Islet of Langerhans (tissue), 1 donor: ENCODE data around the gene NEDD9.

Source experiments
- FAIRE-seq: peaks from one replicate; lab custom pipeline; 2011; peaks lifted over from hg19 to GRCh38; lab: Jason Lieb, UNC

Gene NEDD9

DNA sequence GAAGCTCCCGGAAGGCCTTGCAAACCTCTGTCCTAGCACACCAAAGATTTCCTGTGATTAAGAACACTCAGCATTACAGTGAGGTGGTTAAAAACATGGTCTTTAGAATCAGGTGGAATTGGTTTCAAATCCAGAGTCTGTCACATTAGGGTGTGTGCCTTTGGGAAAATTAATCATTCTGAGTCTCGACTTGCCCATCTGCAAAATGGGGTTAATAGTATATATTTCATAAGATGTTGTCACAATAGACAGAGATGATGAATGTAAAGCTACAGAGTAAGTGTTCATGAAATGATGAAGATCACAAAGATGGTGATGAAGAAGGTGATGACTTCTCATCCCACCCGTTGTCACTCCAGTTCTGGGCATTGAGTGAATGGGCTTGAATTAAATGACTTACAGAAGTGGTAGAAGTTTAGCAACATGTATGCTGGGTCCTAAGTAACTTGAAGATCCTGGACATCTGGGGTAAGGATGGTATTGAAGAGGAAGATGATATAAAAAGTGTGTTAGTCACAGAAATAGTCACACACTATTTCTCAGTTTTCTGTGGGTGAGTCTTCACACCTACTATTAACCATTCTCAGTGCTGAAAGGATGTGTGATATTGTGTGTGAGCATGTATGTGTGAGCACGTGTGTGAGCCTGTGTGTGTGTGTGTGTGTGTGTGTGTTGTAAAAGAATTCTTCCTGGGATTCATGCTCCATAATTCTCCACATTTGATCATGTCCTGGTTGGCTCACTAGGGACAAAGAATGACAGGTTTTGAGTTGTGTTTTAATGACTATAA is 28.0 kb upstream of the NEDD9 start:
- no peak for FAIRE-seq

DNA sequence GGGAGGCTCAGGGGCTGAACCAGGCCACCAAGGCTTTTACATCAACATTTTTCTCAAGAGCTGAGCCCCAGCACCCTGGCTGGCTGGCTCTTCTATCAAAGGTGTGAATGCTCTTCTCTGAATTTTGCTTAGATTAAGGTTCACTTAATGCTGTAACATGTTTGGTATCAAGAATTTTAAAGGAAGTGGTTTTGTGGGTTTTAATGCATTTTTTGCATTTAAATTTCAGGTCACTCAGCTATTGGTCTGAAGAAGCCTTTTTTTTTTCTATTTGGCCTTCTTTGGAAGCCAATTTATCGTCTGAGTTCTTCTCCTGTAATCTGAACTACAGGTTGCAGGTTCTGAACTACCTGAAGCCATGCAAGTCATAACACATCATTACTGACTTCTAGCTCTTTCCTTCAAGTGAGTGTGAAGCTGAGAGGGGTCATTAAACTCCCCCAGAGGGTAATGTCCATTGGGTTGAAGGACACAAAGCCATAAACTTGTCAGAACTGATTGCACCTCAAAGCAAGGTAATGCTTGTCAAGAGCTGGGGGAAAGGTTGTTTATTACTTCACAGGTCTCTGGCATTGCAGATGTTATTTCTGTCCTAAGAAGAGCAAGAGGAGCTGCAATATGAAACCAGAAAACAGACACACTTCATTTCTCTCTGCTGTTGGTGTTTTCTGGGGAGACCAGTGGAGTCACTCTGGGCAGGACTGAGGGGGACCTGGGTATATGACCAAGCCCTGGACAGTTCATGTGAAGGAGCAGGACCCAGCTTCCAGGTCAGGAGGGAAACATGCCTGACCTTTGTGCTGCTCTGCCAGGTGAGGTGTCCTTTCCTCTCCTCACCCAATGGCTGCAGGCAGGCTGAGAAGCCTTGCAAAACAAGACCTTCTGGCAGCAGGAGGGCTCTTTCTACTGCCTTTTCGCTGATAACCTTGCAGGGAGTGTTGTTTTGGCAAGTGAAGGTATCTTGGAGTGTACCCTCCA is 26.1 kb upstream of the NEDD9 start:
- FAIRE-seq = no peak

DNA sequence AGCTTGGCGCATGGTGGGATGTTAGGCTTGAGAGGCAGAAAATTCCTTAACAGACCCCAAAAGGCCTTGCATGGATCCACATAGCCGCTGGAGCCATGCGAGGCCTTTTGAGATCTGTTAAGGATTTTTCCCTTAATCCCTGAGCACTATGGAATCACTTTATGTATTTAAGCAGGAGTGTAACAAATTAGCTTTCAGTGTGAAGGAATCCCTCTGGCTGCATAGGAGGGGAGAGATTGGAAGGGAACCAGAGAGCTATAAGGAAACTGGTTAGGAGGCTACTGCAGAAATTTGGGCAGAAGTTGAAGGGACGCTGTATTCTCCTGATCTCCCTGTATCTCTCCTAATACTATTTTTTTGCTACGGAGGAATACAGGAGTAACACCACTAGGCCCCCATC is 23.1 kb upstream of the NEDD9 start:
- FAIRE-seq = no peak

DNA sequence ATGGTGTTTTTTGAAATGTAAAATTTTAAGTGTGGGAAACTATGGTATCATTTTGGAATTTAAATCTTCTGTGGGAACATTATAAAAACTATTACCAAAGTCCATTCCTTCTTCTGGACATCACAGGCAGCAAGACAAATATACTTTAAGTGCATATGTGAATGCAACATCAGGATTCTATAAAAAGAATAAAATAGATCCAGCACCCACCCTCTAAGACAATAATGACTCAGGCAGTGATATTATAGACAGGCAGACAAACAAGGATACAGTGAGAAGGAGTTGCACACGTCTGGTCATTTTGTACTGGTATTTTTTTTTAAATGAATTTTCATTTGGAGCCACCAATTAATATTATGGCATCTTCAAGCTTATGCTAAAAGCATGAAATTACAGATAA is 21.1 kb upstream of the NEDD9 start:
- FAIRE-seq = no peak

DNA sequence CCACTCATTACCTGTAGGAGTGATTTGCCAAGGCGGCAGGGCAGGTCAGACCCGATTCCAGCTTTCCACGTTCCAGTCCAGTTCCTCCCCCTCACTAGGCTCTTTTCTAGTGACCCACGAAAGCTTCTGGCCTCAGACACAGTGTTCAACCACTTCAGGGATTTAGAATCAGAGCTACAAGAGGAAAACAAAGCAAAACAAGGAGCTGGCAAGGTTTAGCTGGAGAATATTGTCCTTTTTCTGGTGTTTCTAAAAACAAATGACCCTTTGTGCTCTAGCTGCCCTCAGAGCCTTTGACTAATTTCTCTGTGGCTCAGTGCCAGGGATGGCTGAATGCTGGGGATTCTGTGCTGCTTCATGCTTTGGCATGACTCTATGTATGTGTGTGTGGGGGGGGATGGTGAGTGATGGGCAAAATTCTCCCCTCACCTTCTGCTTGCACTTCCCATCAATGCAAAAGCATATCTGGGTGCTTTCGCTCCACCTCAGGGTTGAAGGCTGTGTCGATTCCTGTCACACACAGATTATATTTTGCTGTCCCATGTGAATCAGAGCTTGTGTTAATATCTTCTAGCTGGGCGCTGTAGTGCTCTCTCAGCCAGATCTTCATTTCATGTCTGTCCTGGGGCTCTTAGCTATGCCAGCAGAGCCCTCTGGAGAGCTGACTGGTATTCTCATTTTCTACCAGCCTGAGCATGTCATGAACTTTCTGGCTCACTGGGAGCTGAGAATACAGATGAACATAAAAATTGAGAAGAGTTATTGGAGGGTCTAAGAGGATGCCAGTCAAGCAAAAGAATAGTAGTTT is 19.3 kb upstream of the NEDD9 start:
- no peak for FAIRE-seq

DNA sequence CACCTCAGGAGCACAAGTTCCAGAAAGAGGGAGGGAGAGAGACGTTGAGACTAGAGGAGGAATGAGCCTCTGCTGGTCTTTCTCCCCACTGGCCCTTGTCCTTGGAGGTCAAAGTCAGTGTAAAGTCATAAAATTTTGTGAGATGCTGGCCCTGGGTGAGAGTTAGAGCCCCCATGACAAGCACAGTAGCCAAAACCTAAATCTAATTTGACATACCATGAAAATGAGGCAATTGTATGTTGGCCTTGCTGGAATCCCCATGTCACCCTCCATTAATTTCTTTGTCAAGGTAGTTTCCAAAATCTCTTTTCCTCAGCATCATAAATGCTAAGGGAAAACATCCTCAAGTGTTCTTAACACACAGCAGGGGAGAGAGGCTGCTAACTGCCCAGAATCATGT is 17.6 kb upstream of the NEDD9 start:
- FAIRE-seq = no peak

DNA sequence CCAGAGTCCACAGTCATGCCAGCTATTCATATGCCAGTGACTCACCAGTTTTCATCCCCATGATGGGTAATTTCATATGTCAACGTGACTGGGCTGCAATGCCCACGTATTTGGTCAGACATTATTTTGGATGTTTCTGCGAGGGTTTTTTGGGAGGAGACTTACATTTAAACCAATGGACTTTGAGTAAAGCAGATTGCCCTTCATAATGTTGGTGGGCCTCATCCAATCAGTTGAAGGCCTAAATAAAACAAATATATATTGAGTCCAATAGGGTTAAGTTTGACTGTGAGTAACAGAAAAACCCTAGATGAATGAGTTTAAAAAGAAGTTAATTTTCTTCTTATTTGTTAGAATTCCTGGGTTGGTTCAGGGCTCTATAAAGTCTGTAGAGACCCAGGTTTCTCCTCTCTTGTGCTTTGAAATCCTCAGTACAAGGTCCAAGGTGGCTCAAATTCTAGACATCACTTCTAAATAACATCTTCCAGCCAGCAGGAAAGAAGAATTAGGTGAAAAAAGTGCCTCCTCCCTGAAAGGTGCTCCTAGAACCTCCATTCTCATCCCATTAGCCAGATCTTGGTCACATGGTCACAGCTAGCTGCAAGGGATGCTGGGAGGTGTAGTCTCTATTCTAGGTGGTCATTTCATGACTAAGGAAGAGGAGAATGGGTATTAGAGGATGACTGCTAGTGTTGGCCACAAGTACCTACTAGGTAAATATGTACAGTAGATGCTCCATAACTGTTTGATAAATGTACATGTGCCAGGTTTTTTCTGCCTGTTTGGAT is 16.7 kb upstream of the NEDD9 start:
- FAIRE-seq = no peak

DNA sequence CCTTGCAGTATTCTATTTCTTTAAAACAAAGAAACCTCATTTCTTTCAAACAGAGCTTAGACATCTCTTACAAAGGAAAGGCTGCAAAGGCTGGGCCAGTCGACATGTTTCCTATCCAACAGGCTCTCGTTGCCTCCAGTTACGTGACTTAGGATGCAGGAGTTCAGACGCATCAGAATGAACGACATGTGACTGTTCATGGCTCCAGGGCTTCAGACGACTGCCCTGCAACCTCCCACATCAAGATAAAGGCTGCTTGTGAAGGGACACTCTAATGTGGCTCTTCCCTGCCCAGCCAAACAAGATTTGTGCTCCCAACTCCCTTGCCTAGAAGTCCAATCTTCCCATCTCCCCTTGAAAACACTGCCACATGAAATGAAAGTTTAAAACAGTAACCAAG is 14.3 kb upstream of the NEDD9 start:
- FAIRE-seq = no peak

DNA sequence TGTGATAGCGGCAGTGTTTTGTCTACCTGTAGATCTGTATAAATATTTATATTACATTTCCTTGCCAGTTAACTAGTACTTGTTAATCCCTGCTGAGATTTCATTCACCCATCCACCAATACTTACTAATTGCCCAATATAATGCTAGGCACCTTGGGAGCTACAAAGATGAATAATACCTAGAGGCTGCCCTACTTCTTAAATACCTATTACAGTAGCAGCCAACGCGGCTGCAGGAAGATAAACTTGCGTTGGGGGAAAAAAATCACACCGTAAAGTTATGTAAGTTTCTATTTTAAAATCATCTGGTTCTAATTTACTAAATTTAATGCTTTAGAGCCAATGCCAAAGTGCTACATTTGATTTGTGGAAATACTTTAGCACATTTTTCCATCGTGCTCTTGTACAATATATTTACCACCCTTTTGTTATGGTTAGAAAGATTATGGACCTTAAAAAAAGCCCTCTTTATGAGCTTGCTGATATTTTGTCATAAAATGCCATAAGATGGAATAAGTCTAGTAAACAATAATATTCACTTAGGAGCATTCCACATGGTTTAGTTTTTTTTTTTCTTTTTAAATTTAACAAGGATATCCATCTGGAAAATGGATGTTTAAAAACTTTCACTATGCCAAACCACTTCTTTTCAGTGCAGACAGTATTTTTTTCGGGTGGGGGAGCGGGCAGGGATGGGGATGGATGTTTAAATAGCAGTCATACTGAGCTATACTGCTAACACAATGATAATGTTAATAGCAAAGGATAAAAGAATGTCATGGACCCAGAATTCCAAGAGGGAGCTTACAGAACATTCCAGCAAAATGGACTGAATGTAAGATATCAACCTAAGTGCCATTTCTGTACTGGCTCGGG is 13.2 kb upstream of the NEDD9 start:
- no peak for FAIRE-seq

DNA sequence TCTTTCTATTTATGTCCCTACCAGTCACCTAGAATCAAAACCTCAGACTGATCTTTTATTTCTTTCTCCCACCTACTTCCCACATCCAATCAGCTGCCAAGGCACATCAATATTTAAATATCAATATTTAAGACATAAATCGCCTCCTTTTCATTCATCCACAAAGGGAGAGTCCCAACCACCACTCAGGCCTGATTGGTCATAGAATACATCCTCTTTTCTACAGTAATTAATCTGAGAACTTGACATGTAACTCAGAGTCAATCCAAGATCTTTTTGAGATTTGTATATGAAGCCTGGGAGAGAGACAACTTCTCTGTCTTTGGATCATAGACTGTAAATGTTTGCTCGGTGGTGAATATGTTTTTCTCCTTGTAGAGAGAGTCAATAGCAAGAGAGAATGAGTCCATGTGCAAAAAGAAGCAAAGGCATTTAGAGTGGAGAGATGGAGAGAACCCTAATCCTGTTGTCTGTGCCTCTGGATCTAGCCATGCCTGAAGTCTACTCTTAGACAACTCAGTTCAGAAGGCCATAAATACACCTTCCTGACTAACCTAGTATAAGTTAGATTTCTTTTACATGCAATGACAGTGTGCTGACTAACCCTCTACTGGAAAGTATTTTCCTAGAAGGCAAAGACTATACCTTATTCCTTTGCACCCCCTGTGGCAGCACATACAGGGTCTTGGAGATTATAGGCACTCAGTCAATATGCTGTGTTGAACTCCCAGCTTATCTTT is 12.1 kb upstream of the NEDD9 start:
- FAIRE-seq = no peak

DNA sequence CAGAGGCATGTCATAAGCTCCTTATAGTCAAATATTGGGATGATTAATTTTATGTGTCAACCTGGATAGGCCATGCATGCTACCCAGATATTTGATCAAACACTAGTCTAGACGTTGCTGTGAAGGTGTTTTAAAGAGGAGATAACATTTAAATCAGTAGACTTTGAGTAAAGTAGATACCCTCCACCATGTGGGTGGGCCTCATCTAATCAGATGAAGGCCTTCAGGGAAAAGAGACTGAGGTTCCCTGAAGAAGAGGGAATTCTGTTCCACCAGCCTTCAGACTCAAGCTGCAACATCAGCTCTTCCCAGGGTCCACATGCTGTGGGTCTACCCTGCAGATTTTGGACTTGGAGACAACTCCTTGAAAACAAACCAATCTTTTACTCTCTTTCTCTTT is 11.4 kb upstream of the NEDD9 start:
- FAIRE-seq = no peak

DNA sequence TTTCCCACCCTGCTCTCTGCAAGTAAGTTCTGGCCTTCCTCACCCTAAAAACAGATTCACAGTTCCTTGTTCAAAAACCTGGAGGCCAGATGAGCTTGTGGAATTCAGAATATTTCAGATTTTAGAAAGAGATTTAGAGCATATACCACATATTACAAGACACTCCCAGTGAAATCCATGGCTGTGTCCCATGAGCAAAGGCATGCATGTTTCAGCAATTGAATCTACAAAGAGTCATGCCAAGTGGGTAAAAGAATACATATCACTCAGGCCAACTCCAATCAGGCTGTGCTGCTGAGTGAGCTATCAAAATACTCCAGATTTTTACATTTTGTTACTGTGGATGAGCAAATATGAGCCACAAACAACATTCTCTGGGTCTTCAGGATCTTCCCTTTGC is 10.2 kb upstream of the NEDD9 start:
- no peak for FAIRE-seq

DNA sequence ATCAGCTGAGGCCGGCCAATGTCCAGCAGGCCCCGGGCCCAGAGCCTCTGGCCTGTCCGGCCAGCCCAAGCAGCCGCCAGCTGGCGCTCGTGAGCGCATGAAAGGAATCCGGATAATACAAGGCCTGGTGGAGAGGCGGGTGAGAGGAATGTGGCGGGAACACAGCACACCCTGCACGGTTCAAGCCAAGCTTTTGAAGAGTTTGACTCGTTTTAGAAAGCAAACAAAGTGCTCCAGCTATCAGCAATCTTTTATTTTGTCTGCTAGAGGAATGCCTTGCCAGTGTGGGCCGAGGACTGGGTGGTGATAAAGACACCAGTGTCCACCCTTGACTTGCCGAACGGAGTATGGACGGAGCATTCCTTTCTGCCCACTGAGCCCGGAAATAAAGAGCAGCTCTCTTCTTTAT is 9.3 kb upstream of the NEDD9 start:
- no peak for FAIRE-seq

DNA sequence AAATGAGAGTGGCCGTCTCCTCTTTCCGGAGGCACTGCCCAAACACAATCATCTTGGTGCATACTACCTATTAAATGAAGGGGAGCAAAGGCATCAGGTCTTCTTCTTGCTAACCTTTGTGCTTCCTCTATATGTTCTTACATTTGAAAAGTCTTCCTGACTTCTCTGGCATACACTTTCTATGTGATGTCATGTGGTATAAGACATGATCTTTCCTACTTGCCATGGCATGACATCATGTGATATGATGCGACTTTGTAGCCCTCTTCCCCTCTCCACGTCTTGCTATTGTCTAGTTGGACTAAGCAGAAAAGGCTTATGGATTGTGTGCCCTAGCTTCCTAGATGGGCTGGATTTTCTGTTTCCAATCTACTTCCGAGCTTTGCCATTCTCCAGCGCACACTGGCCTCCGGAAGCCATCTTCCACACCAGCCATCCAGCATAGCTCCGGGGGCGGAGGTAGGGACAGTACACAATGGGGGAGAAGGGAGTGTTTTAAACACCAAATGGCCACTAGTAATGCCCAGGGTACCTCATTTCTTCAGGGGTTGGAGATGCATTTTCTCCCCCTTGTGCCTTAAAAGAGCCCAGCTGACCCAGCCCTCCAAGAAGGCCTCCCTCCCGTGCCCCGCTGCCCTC is 8.8 kb upstream of the NEDD9 start:
- no peak for FAIRE-seq

DNA sequence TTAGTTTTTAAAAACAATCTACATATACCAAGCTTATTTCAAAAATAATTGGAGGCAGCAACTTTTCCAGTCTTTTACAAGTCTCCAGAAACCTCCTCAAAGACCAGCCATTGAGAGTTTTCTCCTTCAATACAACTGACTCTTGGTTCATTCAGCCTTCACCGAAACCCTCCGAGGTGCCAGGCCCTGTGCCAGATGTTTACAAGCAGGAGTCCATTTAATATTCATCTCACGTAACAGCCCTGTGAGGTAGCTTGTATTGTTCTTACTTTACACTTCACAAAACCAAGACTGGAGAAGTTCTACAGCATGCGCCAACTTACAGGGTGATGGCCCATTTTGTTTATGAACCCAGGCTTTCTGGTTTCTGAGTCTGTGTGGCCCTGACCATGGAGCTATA is 5.5 kb upstream of the NEDD9 start:
- no peak for FAIRE-seq

DNA sequence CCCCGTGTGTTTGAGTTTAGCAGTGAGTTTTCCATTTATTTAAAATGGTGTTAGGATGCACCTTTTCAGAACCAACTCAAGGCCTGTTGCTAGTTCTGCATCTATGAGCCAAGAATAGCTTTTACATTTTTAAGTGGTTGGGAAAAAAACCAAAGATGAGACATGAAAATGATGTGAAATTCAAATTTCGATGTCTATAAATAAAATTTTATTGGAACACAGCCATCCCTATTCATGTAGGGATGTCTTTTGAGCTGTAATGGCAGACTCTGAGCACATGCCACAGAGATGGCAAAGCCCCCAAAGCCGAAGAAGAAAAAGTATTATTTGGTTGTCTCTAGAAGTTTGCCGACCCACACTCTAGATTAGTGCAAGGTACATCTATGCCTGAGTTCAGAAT is 5.0 kb upstream of the NEDD9 start:
- no peak for FAIRE-seq

DNA sequence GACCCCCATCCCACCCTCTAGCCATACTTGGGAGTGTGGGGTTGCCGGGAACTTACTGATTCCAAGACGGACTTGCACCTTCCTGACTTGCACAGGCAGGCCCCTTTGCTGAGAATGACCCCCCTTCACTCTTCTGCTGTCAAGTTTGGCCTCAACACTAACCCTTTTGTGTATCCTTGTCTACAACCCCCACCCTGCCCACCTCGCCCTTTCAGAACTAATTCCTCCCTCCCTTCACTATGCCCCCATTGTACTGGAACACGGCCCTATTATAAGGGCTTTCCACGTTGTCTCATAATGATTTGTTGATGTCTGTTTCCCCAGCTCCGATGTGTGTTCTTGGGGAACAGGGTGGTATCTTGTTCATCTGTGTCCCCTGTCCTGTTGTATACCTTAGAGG is 4.4 kb upstream of the NEDD9 start:
- FAIRE-seq = no peak

DNA sequence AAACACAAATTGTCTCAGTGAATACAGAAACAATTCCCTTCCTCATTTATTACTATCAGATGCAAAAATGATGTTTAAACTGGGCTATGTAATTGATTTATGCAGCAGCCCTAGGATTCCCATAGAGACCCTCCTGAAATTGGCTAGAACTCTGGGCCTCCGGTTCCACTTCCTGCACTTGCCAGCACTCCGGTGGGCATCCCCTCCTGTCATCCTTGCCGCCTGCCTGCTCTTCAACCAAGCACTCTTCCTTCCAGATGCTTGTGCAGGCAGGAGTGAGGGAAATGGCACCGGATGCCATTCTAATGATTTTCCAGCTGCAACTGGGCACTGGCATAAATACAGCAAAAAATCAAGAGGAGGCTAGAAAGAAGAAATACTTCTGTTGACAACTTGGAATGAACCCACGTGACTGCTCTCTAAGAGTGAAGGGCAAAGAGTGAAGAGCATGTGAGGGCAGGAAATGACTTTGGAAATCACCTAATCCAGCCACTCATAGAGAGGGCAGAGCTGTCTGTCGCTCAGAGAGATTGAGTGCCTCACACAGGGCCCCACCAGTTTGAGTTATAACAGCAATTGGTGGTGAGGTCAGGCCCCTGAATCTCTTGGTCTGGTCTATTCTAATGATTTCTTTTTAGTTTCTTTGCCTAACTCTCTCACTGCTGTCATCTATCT is 3.7 kb upstream of the NEDD9 start:
- FAIRE-seq = no peak

DNA sequence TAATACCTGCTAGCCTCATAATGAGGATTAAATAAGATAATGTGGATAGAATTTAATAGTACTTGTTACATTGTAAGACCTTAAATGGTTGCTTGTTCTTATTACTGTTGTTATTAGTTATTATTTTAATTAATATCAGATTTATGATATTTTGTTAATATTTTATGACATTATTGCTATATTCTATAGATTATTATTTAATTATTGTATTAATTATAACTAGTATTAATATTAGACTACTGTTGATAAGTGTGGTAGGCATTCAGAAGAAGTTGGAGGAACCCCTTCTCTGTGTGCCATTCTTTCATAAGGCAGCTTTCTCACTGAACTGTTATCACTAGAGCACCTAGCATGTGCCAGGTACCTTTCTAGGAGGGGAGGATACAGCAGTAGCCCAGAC is 2.6 kb upstream of the NEDD9 start:
- no peak for FAIRE-seq
